Stomach smooth muscle (tissue), 2 donors: Measurements from ENCODE around the gene MCEMP1.

Experiments
- H3K27ac ChIP-seq: one replicate; pipeline ENCODE4 v1.7.0; 2013; ENCODE audit warnings: mild to moderate bottlenecking, low read length, inconsistent platforms
- H3K27me3 ChIP-seq, 2 donors: one replicate each; pipeline ENCODE4 v1.7.0; 2013; ENCODE audit warnings: low read length in 2 of 2; ENCODE audit not compliant: insufficient read depth in 2 of 2, control insufficient read depth in 1 of 2
- H3K36me3 ChIP-seq, 2 donors: one replicate each; pipeline ENCODE4 v1.7.0; 2013; ENCODE audit warnings: low read length in 2 of 2; ENCODE audit not compliant: control insufficient read depth in 2 of 2, insufficient read depth in 2 of 2
- H3K4me1 ChIP-seq: one replicate; pipeline ENCODE4 v1.7.0; 2013; ENCODE audit warnings: low read length; ENCODE audit not compliant: control insufficient read depth, insufficient read depth
- H3K4me3 ChIP-seq, 2 donors: one replicate each; pipeline ENCODE4 v1.7.0; 2013; ENCODE audit warnings: low read length in 2 of 2
- H3K9ac ChIP-seq, 2 donors: one replicate each; pipeline ENCODE4 v1.7.0; 2013; ENCODE audit warnings: low read length in 2 of 2, mild to moderate bottlenecking in 1 of 2
- H3K9me3 ChIP-seq, 2 donors: one replicate each; pipeline ENCODE4 v1.7.0; 2013; ENCODE audit warnings: low read length in 2 of 2; ENCODE audit not compliant: control insufficient read depth in 2 of 2
- donor health status: healthy.
- donor health status: Pancreatic carcinoma.

Gene MCEMP1

GRCh38 chr19:7685546-7686445 lies 8.9 kb downstream of the MCEMP1 start:
- Histone ChIP-seq H3K36me3 (peaks cover 3 to 12% of the 10 kb centered on the region in 2 donors), H3K27ac (no peak overlapping the region), H3K4me3 (no peak overlapping the region), H3K27me3 (peaks cover 4 to 11% of the 10 kb centered on the region in 2 donors), H3K9me3 (no peaks in the 10 kb centered on the region), H3K4me1 (peaks cover 9% of the 10 kb centered on the region), H3K9ac (no peak overlapping the region)

GRCh38 chr19:7687177-7687576 lies 10.3 kb downstream of the MCEMP1 start:
- H3K4me3 ChIP-seq, result no peak overlapping the region
- no peak overlapping the region for H3K9ac ChIP-seq
- peaks cover 11 to 12% of the 10 kb centered on the region in 2 donors for H3K27me3 ChIP-seq
- no peaks in the 10 kb centered on the region for H3K9me3 ChIP-seq
- H3K36me3 ChIP-seq, result peaks cover 3 to 12% of the 10 kb centered on the region in 2 donors
- H3K27ac ChIP-seq, result no peak overlapping the region
- peaks cover 2% of the 10 kb centered on the region for H3K4me1 ChIP-seq

GRCh38 chr19:7689165-7689564 lies 12.3 kb downstream of the MCEMP1 start:
- no peak overlapping the region for H3K9ac ChIP-seq
- peaks cover 12 to 19% of the 10 kb centered on the region in 2 donors for H3K27me3 ChIP-seq
- H3K4me1 ChIP-seq, result no peaks in the 10 kb centered on the region
- no peak overlapping the region for H3K27ac ChIP-seq
- H3K4me3 ChIP-seq, result no peak overlapping the region
- no peaks in the 10 kb centered on the region for H3K9me3 ChIP-seq
- H3K36me3 ChIP-seq, result no peaks in the 10 kb centered on the region

GRCh38 chr19:7690779-7691258 lies 13.9 kb downstream of the MCEMP1 start:
- Histone ChIP-seq H3K9ac (no peak overlapping the region), H3K4me3 (no peak overlapping the region), H3K9me3 (no peaks in the 10 kb centered on the region), H3K4me1 (no peaks in the 10 kb centered on the region), H3K27me3 (peaks cover 12 to 19% of the 10 kb centered on the region in 2 donors), H3K36me3 (no peaks in the 10 kb centered on the region), H3K27ac (no peak overlapping the region)

- Histone ChIP-seq H3K9me3 (no peaks in the 10 kb centered on the region), H3K36me3 (no peaks in the 10 kb centered on the region), H3K4me1 (no peaks in the 10 kb centered on the region), H3K27me3 (peaks cover 12 to 20% of the 10 kb centered on the region in 2 donors), H3K4me3 (no peak overlapping the region), H3K27ac (no peak overlapping the region), H3K9ac (no peak overlapping the region)
These were observed 14.6 kb downstream of the MCEMP1 start for GRCh38 chr19:7691497-7691896.

GRCh38 chr19:7692417-7693088 lies 15.7 kb downstream of the MCEMP1 start:
- Histone ChIP-seq H3K4me3 (no peak overlapping the region), H3K27me3 (peaks cover 14 to 28% of the 10 kb centered on the region in 2 donors), H3K9me3 (no peaks in the 10 kb centered on the region), H3K4me1 (no peaks in the 10 kb centered on the region), H3K27ac (no peak overlapping the region), H3K9ac (no peak overlapping the region), H3K36me3 (no peaks in the 10 kb centered on the region)

GRCh38 chr19:7694499-7694898 lies 17.6 kb downstream of the MCEMP1 start:
- Histone ChIP-seq H3K27me3 (peaks cover 21 to 41% of the 10 kb centered on the region in 2 donors), H3K4me1 (no peaks in the 10 kb centered on the region), H3K27ac (no peak overlapping the region)

GRCh38 chr19:7697721-7698287 lies 20.9 kb downstream of the MCEMP1 start:
- H3K27ac ChIP-seq, result no peak overlapping the region
- H3K9me3 ChIP-seq, result no peaks in the 10 kb centered on the region
- H3K4me1 ChIP-seq, result no peaks in the 10 kb centered on the region
- H3K9ac ChIP-seq, result no peak overlapping the region
- peaks cover 15 to 33% of the 10 kb centered on the region in 2 donors for H3K27me3 ChIP-seq
- H3K36me3 ChIP-seq, result no peaks in the 10 kb centered on the region
- H3K4me3 ChIP-seq, result no peak overlapping the region

More at GRCh38 chr19:7694499-7694898, 17.6 kb downstream of the MCEMP1 start:
- no peaks in the 10 kb centered on the region for H3K36me3 ChIP-seq
- no peak overlapping the region for H3K9ac ChIP-seq
- H3K9me3 ChIP-seq, result no peaks in the 10 kb centered on the region
- H3K4me3 ChIP-seq, result no peak overlapping the region

GRCh38 chr19:7698583-7698982 lies 21.7 kb downstream of the MCEMP1 start:
- H3K27me3 ChIP-seq, result peaks cover 15 to 28% of the 10 kb centered on the region in 2 donors

GRCh38 chr19:7699003-7699402 lies 22.1 kb downstream of the MCEMP1 start:
- Histone ChIP-seq H3K4me3 (no peak overlapping the region), H3K27me3 (peaks cover 15 to 28% of the 10 kb centered on the region in 2 donors)

More at GRCh38 chr19:7698583-7698982, 21.7 kb downstream of the MCEMP1 start:
- no peaks in the 10 kb centered on the region for H3K4me1 ChIP-seq
- H3K4me3 ChIP-seq, result no peak overlapping the region
- no peak overlapping the region for H3K9ac ChIP-seq
- H3K9me3 ChIP-seq, result no peaks in the 10 kb centered on the region
- no peak overlapping the region for H3K27ac ChIP-seq
- no peaks in the 10 kb centered on the region for H3K36me3 ChIP-seq

More at GRCh38 chr19:7699003-7699402, 22.1 kb downstream of the MCEMP1 start:
- no peaks in the 10 kb centered on the region for H3K36me3 ChIP-seq
- H3K9ac ChIP-seq, result no peak overlapping the region
- no peak overlapping the region for H3K27ac ChIP-seq
- H3K4me1 ChIP-seq, result no peaks in the 10 kb centered on the region
- H3K9me3 ChIP-seq, result no peaks in the 10 kb centered on the region
